Measurements from ENCODE around the gene RNF157.
"Not testable (repeated sequence)": the region's sequence is repeated elsewhere in the genome, so short reads cannot be mapped to it uniquely, and the experiment has no call there.

The RNF157 gene

DNA sequence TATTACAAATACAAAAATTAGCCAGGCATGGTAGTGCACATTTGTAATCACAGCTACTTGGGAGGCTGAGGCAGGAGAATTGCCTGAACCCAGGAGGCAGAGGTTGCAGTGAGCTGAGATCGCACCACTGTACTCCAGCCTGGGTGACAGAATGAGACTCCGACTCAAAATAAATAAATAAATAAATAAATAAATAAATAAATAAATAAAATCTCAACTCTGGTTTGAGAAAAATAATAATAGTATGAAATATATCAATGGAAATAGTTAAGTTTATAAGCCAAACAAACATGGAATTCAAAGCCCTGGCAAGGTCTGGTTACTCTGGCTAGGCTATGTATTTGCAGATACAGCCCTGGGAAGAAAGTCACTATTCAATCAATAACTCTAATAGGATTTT is 53.5 kb downstream of the RNF157 start:
- not testable (repeated sequence) for DNase-seq

DNA sequence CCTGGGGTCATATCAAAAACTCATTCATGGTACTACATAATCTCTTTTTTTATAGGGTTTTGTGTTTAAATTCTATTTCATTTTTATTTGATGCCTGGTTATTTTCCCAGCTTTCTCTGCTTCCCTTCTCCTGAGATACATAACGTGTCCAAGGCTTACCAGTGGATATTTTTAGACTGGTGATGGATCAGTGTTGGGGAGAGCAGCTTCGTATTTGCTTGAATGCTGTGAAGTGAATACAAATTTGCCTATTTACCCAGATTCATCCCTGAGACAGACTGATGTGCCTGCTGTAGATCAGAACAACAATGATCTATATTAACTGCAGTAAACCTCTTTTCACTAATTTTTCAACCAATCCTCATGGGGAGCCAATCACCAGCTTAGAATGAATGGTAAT is 56.0 kb downstream of the RNF157 start:
- no peak for DNase-seq

DNA sequence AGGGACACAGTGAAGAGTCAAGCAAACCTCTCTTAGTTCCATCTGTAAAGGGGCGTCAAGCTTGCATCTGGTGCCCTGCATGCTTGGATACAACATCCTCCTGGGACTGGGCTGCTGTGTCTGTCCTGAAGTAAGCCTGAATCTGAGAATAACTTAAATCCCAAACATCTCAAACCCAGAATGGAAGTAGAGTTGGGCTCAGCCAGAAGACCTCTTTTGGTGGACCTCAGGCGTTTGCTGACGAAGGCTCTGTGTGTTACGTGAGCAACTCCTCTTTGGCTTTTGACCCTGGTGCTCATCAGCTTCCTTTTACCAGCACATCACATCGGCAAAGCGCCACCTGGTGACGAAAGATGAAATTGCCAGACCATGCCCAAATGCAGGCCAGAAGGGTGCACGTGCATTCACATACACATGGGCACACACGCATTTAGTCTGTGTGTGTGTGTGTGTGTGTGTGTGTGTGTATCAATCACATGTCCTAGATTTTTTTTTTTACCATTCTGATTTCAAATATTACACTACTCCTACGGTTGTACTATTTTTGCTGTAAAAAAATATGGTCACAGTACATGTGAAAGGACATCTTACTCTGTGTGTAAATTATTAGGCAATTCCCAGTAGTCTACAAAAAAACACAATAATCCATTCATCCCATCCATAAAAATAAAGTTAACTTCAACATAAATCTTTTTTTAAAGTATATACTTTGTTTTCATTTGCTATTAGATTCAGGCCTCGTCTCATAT is 58.1 kb downstream of the RNF157 start:
- DNase-seq: peak; percentile 91

GRCh38 chr17:76179496-76180467 is 60.5 kb downstream of the RNF157 start:
- DNase-seq: peak; percentile 22

DNA sequence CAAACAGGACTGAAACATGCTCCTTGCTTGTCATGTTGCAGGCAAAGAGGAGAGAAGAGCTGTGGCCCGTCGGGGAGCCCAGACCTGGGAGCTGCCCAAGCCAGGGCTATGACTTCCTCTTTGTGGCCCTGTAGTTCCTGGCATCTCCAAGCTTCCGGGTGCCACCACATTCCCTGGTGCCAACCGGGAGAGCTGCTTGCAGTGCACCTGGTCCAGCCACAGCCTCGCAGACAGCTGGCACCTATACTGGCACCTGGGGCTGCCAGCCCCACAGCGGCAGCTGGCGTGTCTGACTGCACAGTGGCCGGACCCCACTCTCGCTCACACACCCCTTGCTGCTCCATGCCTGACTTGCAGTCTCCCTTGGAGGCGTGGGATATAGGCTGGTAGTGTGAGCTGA is 62.2 kb downstream of the RNF157 start:
- no peak for DNase-seq

DNA sequence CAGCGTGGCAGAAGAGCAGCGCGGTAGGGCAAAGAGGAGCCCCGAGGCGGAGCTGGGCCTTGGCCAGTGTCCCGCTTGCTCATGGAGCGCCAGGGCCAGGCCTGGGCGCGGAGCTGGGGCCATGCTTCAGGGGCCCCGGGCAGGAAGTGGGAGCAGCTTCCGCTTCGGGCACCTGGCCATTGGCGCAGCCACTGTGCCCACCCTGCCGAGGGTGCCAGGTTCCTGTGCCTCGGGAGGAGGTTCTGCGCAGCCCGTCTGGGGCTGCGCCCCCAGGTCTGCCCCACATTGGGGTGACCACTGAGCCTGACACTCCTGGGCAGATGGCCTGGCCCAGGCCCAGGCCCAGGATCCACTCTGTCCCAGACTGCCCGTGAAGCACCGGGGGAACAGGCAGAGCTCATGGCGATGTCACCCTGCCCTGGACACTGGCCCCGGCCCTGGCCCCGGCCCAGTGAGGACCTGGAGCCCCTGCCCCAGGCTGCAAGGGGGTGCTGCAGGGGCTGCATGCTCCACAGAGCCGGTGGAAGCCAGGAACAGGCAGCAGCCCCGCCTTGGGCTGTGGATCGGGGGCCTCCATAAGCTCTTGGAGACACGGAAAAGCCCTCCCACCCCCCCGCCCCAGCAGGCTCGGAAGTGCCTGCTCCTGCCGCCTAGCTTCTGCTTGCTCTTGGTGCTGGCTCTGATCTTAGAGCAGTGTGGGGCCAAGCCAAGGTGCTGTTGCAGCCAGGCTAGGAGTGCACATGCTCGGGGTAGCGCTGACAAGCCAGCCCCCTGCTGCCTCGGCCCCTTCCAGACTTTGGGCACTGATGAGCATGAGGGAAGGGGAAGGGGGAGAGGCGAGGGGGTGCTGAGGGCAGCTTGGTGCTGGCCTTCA is 63.4 kb downstream of the RNF157 start:
- no peak for DNase-seq

DNA sequence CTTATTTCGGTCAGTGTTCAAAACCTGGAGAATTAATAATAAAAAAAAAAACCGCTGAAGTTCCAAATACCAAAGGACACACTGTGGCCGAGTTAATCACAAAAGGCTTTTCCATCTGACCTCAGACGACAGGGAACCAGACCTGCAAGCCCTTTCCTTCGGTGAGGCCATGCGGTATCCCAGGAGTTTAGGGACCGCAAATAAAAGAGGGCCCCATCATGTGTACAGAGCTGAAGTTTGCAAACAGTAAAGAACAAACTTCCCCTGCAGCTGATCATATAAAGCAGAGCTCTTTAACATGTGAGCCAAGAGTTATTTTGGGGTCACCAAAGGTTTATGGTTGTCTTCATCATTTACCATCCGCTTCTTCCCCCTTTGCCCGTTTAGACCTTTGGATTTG is 66.3 kb downstream of the RNF157 start:
- DNase-seq: no peak

DNA sequence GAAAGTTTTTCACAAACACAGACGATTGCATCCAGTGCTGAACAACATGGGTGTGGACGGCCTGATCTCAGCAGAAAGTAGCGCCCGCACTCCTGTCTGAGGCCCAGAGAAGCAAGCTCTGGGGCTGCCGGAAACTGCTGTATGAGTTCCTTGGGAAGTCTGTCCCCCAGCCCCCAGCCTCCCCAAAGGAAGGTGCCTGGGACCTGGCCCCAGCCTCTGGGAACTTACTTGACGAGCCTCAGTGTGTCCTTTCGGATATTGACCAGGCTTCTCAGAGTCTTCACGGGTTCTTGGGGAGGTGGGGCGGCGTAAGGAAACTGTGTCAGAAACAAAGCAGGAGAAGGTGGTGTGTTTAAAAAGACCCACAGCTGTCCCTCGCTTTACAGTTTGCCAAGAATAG is 66.8 kb downstream of the RNF157 start:
- DNase-seq: no peak

- DNase-seq: peak; percentile 1
Observed at GRCh38 chr17:76171706-76172105, 68.6 kb downstream of the RNF157 start.

GRCh38 chr17:76170114-76170513 is 70.2 kb downstream of the RNF157 start:
- no peak for DNase-seq

GRCh38 chr17:76166906-76167305 is 73.4 kb downstream of the RNF157 start:
- no peak for DNase-seq

GRCh38 chr17:76166168-76166567 is 74.1 kb downstream of the RNF157 start:
- no peak for DNase-seq

- no peak for DNase-seq
Observed at GRCh38 chr17:76164331-76164730, 76.0 kb downstream of the RNF157 start.

DNA sequence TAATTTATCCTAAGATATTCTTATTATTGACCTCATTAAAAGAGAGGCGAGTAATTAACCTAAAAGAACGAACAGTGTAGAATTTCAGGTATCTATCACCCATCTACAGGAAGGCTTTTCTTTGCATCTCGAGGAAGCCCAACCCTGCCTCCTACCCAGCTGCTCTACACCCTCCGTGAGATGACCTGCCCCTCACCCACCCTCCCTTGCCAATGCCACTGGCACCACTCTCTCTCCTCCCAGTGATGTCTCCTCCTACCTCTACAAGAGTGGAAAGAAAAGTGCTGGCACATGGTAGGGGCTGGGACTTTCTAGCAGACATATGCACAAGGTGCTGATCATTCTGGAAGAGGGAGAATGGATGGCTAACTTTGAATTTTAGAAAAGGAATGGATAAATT is 76.4 kb downstream of the RNF157 start:
- peak; percentile 1 for DNase-seq

GRCh38 chr17:76161619-76162266 is 78.5 kb downstream of the RNF157 start:
- DNase-seq: no peak

DNA sequence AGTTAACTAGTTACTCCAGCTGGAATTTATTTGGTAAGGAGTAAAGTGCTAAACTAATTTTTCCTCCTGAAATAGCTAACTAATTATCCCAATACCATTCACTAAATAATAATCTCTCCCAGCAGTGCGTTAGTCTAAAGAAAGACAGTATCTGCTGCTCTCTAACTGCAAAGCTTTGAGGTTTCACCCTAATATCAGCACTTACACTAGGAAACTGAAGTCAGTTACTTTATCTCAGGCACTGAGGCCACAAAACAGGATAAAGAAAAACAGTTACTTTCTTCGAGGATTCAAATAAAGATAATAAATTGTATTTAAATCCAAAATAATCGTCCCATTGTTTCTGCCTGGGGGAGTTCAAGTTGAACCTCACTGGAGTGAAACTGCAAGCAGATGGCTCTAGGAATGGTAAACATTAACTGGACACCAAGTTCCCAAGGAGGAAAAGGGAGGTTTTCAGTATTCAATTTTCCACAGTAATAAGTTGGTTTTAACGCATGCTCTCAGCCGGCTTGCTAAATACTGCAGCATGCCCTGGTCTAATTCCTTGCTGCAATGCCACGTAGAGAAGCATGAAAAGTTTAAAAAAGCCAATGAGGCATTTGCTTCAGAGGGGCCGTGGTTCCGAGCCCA is 79.3 kb downstream of the RNF157 start:
- no peak for DNase-seq

DNA sequence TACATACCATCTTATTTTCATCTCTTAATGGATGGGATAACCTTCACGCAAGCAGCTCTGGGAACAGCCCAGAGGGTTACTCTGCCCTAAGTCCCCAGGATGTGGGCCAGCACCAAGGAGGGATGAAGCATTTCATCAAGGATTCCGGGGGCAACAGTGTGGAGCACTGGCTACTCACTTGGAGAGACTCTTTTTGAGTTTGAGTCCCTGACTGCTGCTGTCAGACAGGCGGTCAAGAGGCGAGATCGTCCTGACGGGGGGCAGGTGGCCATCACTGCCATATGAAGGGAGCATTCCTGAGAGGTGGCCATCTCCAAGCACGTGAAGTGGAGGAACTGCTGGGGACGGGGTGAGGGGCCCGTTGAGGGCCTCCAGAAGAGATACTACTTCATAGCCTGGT is 81.1 kb downstream of the RNF157 start:
- no peak for DNase-seq

DNA sequence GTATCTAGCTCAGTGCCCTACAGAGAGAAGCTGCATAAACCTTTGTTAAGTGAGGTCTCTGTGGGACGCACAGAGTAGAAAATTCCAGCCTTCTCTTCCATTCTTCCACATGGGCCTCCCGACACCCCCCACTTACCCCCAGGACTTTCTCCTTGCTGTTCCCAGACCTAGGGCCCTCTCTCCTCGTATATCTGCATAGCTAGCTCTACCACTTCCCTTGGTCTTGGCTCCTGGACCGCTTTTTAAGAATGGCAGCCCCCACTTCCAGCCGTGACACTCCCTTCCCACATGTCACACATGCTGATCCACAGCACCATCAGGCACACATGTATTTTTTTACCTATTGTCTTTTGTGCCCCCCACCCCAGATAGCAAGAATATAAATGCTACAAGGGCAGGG is 82.5 kb downstream of the RNF157 start:
- no peak for DNase-seq

DNA sequence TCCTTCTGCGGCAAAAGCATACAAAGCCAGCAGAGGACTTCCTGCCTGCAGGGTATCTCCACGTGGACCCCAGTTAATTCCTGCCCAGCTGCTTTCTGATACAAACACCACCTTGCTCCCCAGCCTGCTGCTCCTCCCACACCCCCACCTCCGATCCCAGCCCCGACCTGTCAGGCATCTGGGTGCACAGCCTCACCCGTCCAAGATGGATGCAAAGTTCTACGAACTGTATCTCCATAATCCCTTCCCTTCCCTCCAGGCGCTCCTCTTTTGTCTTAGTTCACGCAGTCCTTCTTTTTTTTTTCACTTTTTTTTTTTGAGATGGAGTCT is 83.7 kb downstream of the RNF157 start:
- DNase-seq: no peak

GRCh38 chr17:76155988-76156661 is 84.2 kb downstream of the RNF157 start:
- DNase-seq: no peak

Data from RPMI8226 (cell line).